ENCODE measurements around the gene KCNJ5.

GRCh38 chr11:128874427-128874826, 16.7 kb upstream of the KCNJ5 start:
- TF ChIP-seq CTCF (IDR thresholded peaks at IDR 0.05; ENCODE audit: insufficient read depth, low read length) (no peak), POLR2AphosphoS5 (IDR thresholded peaks at IDR 0.05; ENCODE audit: low read depth) (no peak)

All from HL-60 (cell line).